ENCODE measurements around the gene CRYBB3.
"Not testable (repeated sequence)": the region's sequence is repeated elsewhere in the genome, so short reads cannot be mapped to it uniquely, and the experiment has no call there.

Gene CRYBB3

GRCh38 chr22:25210793-25211192 is 11.1 kb downstream of the CRYBB3 start:
- Mint-ChIP-seq H3K27me3 (no peaks in the 10 kb centered on the region), H3K4me1 (no peaks in the 10 kb centered on the region), H3K27ac (no peak overlapping the region), H3K4me3 (no peak overlapping the region), H3K9me3 (peaks cover 0 to 8% of the 10 kb centered on the region in 2 donors)
- no peak for ATAC-seq
- DNase-seq: no peak

GRCh38 chr22:25212337-25212736 is 12.7 kb downstream of the CRYBB3 start:
- Mint-ChIP-seq H3K4me1 (no peaks in the 10 kb centered on the region), H3K27ac (no peak overlapping the region), H3K27me3 (peaks cover 12% of the 10 kb centered on the region), H3K4me3 (no peak overlapping the region), H3K9me3 (peaks cover 0 to 8% of the 10 kb centered on the region in 2 donors)
- DNase-seq: no peak
- no peak for ATAC-seq

- Mint-ChIP-seq H3K4me3 (no peak overlapping the region), H3K27ac (no peak overlapping the region)
These were observed 13.6 kb downstream of the CRYBB3 start for GRCh38 chr22:25213221-25213620.

GRCh38 chr22:25216230-25216629 is 16.6 kb downstream of the CRYBB3 start:
- no peak for DNase-seq
- Mint-ChIP-seq H3K9me3 (peaks cover 0 to 8% of the 10 kb centered on the region in 2 donors), H3K27ac (no peak overlapping the region), H3K27me3 (peaks cover 29% of the 10 kb centered on the region), H3K4me3 (no peak overlapping the region), H3K4me1 (no peaks in the 10 kb centered on the region)
- no peak for ATAC-seq

More at GRCh38 chr22:25213221-25213620, 13.6 kb downstream of the CRYBB3 start:
- Mint-ChIP-seq H3K9me3 (peaks cover 0 to 8% of the 10 kb centered on the region in 2 donors), H3K4me1 (no peaks in the 10 kb centered on the region), H3K27me3 (peaks cover 19% of the 10 kb centered on the region)
- no peak for DNase-seq
- no peak for ATAC-seq

- Mint-ChIP-seq H3K4me3 (no peak within 1 kb of the TSS), H3K27me3 (peaks cover 42% of the 10 kb centered on the region), H3K9me3 (no peaks in the 10 kb centered on the region), H3K27ac (no peak within 1 kb of the TSS), H3K4me1 (no peaks in the 10 kb centered on the region)
- ATAC-seq (no peak), DNase-seq (no peak)
These were observed 19.6 kb downstream of the CRYBB3 start, which contains the start of gene CRYBB2 for GRCh38 chr22:25219211-25219689. TSS of gene CRYBB2 (plus strand) at chr22:25219639. CDS start at chr22:25221430, 1,791 bp downstream.

- Mint-ChIP-seq H3K4me1 (no peaks in the 10 kb centered on the region), H3K27me3 (peaks cover 42% of the 10 kb centered on the region), H3K27ac (no peak overlapping the region), H3K4me3 (no peak overlapping the region), H3K9me3 (no peaks in the 10 kb centered on the region)
- DNase-seq: no peak
- ATAC-seq: no peak
These were observed 20.3 kb downstream of the CRYBB3 start for GRCh38 chr22:25219948-25220442.

- H3K27me3 Mint-ChIP-seq: peaks cover 34% of the 10 kb centered on the region
- peak overlapping the region in 1 of 2 donors; percentile 84 for H3K27ac Mint-ChIP-seq
- H3K4me1 Mint-ChIP-seq: no peaks in the 10 kb centered on the region
- ATAC-seq (no peak), DNase-seq (no peak)
- no peak overlapping the region for H3K4me3 Mint-ChIP-seq
- no peaks in the 10 kb centered on the region for H3K9me3 Mint-ChIP-seq
These were observed 22.1 kb downstream of the CRYBB3 start for GRCh38 chr22:25221790-25222189.

- Mint-ChIP-seq H3K27me3 (peaks cover 22% of the 10 kb centered on the region), H3K9me3 (no peaks in the 10 kb centered on the region), H3K4me3 (no peak overlapping the region), H3K27ac (no peak overlapping the region), H3K4me1 (no peaks in the 10 kb centered on the region)
- DNase-seq (no peak), ATAC-seq (no peak)
These were observed 23.7 kb downstream of the CRYBB3 start for GRCh38 chr22:25223269-25223850.

GRCh38 chr22:25228822-25229221 is 29.2 kb downstream of the CRYBB3 start:
- ATAC-seq (no peak), DNase-seq (no peak)
- Mint-ChIP-seq H3K27me3 (peaks cover 37% of the 10 kb centered on the region), H3K9me3 (no peaks in the 10 kb centered on the region), H3K4me3 (no peak overlapping the region), H3K4me1 (no peaks in the 10 kb centered on the region), H3K27ac (peak overlapping the region; percentile 19 to 74)

GRCh38 chr22:25230760-25231159 is 31.1 kb downstream of the CRYBB3 start:
- H3K27ac Mint-ChIP-seq: not testable (repeated sequence)

GRCh38 chr22:25232301-25232700 is 32.6 kb downstream of the CRYBB3 start:
- no peaks in the 10 kb centered on the region for H3K9me3 Mint-ChIP-seq
- DNase-seq (no peak), ATAC-seq (no peak)
- no peak overlapping the region for H3K4me3 Mint-ChIP-seq
- no peak overlapping the region for H3K27ac Mint-ChIP-seq
- peaks cover 69% of the 10 kb centered on the region for H3K27me3 Mint-ChIP-seq
- H3K4me1 Mint-ChIP-seq: peaks cover 8% of the 10 kb centered on the region

More at GRCh38 chr22:25230760-25231159, 31.1 kb downstream of the CRYBB3 start:
- not testable (repeated sequence) for H3K9me3 Mint-ChIP-seq, H3K4me1 Mint-ChIP-seq, ATAC-seq, H3K4me3 Mint-ChIP-seq, DNase-seq
- H3K27me3 Mint-ChIP-seq: peaks cover 56% of the 10 kb centered on the region

- not testable (repeated sequence) for ATAC-seq, H3K27ac Mint-ChIP-seq, DNase-seq, H3K9me3 Mint-ChIP-seq, H3K4me3 Mint-ChIP-seq, H3K4me1 Mint-ChIP-seq
- peaks cover 72% of the 10 kb centered on the region for H3K27me3 Mint-ChIP-seq
These were observed 34.0 kb downstream of the CRYBB3 start for GRCh38 chr22:25233706-25234105.

- Mint-ChIP-seq H3K27ac (no peak overlapping the region), H3K27me3 (peaks cover 74% of the 10 kb centered on the region), H3K9me3 (no peaks in the 10 kb centered on the region), H3K4me3 (peak overlapping the region; percentile 53 to 63), H3K4me1 (peaks cover 8% of the 10 kb centered on the region)
- ATAC-seq (peak; percentile 96), DNase-seq (peak; percentile 79 to 84)
These were observed 36.1 kb downstream of the CRYBB3 start for GRCh38 chr22:25235547-25236290.

GRCh38 chr22:25236417-25236816 is 36.8 kb downstream of the CRYBB3 start:
- Mint-ChIP-seq H3K27me3 (peaks cover 75% of the 10 kb centered on the region), H3K27ac (no peak overlapping the region)
- no peak for ATAC-seq

GRCh38 chr22:25237503-25237902 is 37.8 kb downstream of the CRYBB3 start:
- H3K9me3 Mint-ChIP-seq: no peaks in the 10 kb centered on the region
- H3K4me1 Mint-ChIP-seq: peaks cover 8% of the 10 kb centered on the region
- no peak overlapping the region for H3K27ac Mint-ChIP-seq
- no peak for DNase-seq
- H3K27me3 Mint-ChIP-seq: peaks cover 66% of the 10 kb centered on the region
- H3K4me3 Mint-ChIP-seq: no peak overlapping the region
- no peak for ATAC-seq

More at GRCh38 chr22:25236417-25236816, 36.8 kb downstream of the CRYBB3 start:
- Mint-ChIP-seq H3K9me3 (no peaks in the 10 kb centered on the region), H3K4me1 (peaks cover 8% of the 10 kb centered on the region), H3K4me3 (no peak overlapping the region)
- DNase-seq: no peak

- not testable (repeated sequence) for H3K9me3 Mint-ChIP-seq, DNase-seq, H3K27ac Mint-ChIP-seq, H3K4me1 Mint-ChIP-seq, ATAC-seq, H3K4me3 Mint-ChIP-seq
- peaks cover 60% of the 10 kb centered on the region for H3K27me3 Mint-ChIP-seq
These were observed 38.4 kb downstream of the CRYBB3 start for GRCh38 chr22:25238058-25238457.
